ACC112 (cell line): ENCODE measurements around the gene LTB.

Experiments used
- H2AFZ ChIP-seq: fragments of 200-600 bp; sonication (generic); one replicate; pipeline ENCODE4 v1.6.0; 2017; ENCODE audit warnings: antibody characterized with exemption, low read length; ENCODE audit not compliant: unreplicated experiment
- H3K27ac ChIP-seq: fragments of 200-600 bp; sonication (generic); 2 replicates; pipeline ENCODE4 v1.5.1; 2014; ENCODE audit warnings: low read depth, mild to moderate bottlenecking, antibody characterized with exemption, low read length, moderate library complexity
- H3K27me3 ChIP-seq: fragments of 200-600 bp; sonication (generic); 2 replicates; pipeline ENCODE4 v1.6.1; 2014; ENCODE audit warnings: mild to moderate bottlenecking, antibody characterized with exemption, low read length, moderate library complexity, mixed read lengths; ENCODE audit not compliant: insufficient read depth
- H3K36me3 ChIP-seq: fragments of 200-600 bp; sonication (generic); 2 replicates; pipeline ENCODE4 v1.6.1; 2016; ENCODE audit warnings: mild to moderate bottlenecking, antibody characterized with exemption, low read length, moderate library complexity, mixed read lengths; ENCODE audit not compliant: insufficient read depth
- H3K4me1 ChIP-seq: fragments of 200-600 bp; sonication (generic); one replicate; pipeline ENCODE4 v1.6.1; 2016; ENCODE audit warnings: low read length, mixed read lengths; ENCODE audit not compliant: insufficient read depth, unreplicated experiment, control insufficient read depth
- H3K4me3 ChIP-seq: fragments of 200-600 bp; sonication (generic); 2 replicates; pipeline ENCODE4 v1.5.1; 2014; ENCODE audit warnings: mild to moderate bottlenecking, low read depth, low read length
- H3K79me2 ChIP-seq: fragments of 200-600 bp; sonication (generic); one replicate; pipeline ENCODE4 v1.6.0; 2016; ENCODE audit warnings: low read length; ENCODE audit not compliant: control insufficient read depth, unreplicated experiment, insufficient read depth

Gene LTB

GRCh38 chr6:31574106-31575061 lies 7.8 kb downstream of the LTB start:
- Histone ChIP-seq H3K79me2 (no peaks in the 10 kb centered on the region), H3K36me3 (no peaks in the 10 kb centered on the region), H3K27ac (no peak overlapping the region), H3K4me1 (no peaks in the 10 kb centered on the region), H3K4me3 (no peak overlapping the region), H2AFZ (no peak overlapping the region), H3K27me3 (peaks cover 9% of the 10 kb centered on the region)

- H2AFZ ChIP-seq: no peak overlapping the region
- no peaks in the 10 kb centered on the region for H3K79me2 ChIP-seq
- H3K27me3 ChIP-seq: peaks cover 9% of the 10 kb centered on the region
- H3K27ac ChIP-seq: no peak overlapping the region
- no peak overlapping the region for H3K4me3 ChIP-seq
- no peaks in the 10 kb centered on the region for H3K4me1 ChIP-seq
- no peaks in the 10 kb centered on the region for H3K36me3 ChIP-seq
Observed at GRCh38 chr6:31573239-31574105, 8.8 kb downstream of the LTB start.

- Histone ChIP-seq H3K27ac (no peak within 1 kb of the TSS), H3K4me3 (no peak within 1 kb of the TSS), H3K4me1 (no peaks in the 10 kb centered on the region), H2AFZ (no peak within 1 kb of the TSS), H3K36me3 (no peaks in the 10 kb centered on the region), H3K79me2 (no peaks in the 10 kb centered on the region), H3K27me3 (peaks cover 9% of the 10 kb centered on the region)
Observed at GRCh38 chr6:31572041-31572911, 9.9 kb downstream of the LTB start, which contains the start of gene LTA. LTA (plus strand) TSS chr6:31572289; CDS start chr6:31572743, 454 bp downstream.

- H3K79me2 ChIP-seq: no peaks in the 10 kb centered on the region
- H3K27me3 ChIP-seq: peaks cover 6% of the 10 kb centered on the region; the same call in 1 of the 2 replicates
- H3K4me3 ChIP-seq: no peak overlapping the region
- H3K27ac ChIP-seq: no peak overlapping the region
- no peak overlapping the region for H2AFZ ChIP-seq
- no peaks in the 10 kb centered on the region for H3K36me3 ChIP-seq
- H3K4me1 ChIP-seq: no peaks in the 10 kb centered on the region
Observed at GRCh38 chr6:31569861-31570536, 12.2 kb downstream of the LTB start.

- Histone ChIP-seq H3K4me3 (no peak overlapping the region), H3K36me3 (no peaks in the 10 kb centered on the region), H3K79me2 (no peaks in the 10 kb centered on the region), H3K27me3 (no peaks in the 10 kb centered on the region), H3K4me1 (peaks cover 3% of the 10 kb centered on the region), H2AFZ (no peak overlapping the region), H3K27ac (no peak overlapping the region)
Observed at GRCh38 chr6:31568537-31568961, 13.7 kb downstream of the LTB start.

- Histone ChIP-seq H3K27ac (no peak overlapping the region), H3K4me3 (no peak overlapping the region), H3K36me3 (no peaks in the 10 kb centered on the region), H3K79me2 (no peaks in the 10 kb centered on the region), H2AFZ (no peak overlapping the region), H3K4me1 (peaks cover 11% of the 10 kb centered on the region), H3K27me3 (no peaks in the 10 kb centered on the region)
Observed at GRCh38 chr6:31567531-31568370, 14.5 kb downstream of the LTB start.

- Histone ChIP-seq H3K36me3 (no peaks in the 10 kb centered on the region; the same call in 1 of the 2 replicates), H3K79me2 (peaks cover 4% of the 10 kb centered on the region), H3K27ac (peak overlapping the region; percentile 87), H3K27me3 (no peaks in the 10 kb centered on the region), H3K4me1 (peaks cover 41% of the 10 kb centered on the region), H3K4me3 (0 out of 2 replicates have a peak overlapping the region, but pooled peaks have one; percentile 1), H2AFZ (no peak overlapping the region)
Observed at GRCh38 chr6:31560697-31561058, 21.5 kb downstream of the LTB start.

GRCh38 chr6:31559958-31560696 lies 22.1 kb downstream of the LTB start:
- H3K27me3 ChIP-seq: no peaks in the 10 kb centered on the region
- no peaks in the 10 kb centered on the region; the same call in 1 of the 2 replicates for H3K36me3 ChIP-seq
- H3K79me2 ChIP-seq: peaks cover 4% of the 10 kb centered on the region
- peak overlapping the region; percentile 19; the same call in 1 of the 2 replicates for H3K4me3 ChIP-seq
- peaks cover 41% of the 10 kb centered on the region for H3K4me1 ChIP-seq
- peak overlapping the region; percentile 87 for H3K27ac ChIP-seq
- no peak overlapping the region for H2AFZ ChIP-seq
